T-helper 1 cell treated with Interleukin-12 subunit alpha and Interleukin-12 subunit beta and Interleukin-4 antibody, amounts not matched to agents 30 μg/mL and 1 μg/mL, for 36 hours (primary cell): ENCODE results near the gene ARMH3.

Source experiments
- H3K27ac Mint-ChIP-seq: one replicate; pipeline ENCODE4 v1.8.0; 2021; ENCODE audit warnings: mild to moderate bottlenecking, mixed read lengths
- H3K27me3 Mint-ChIP-seq: one replicate; pipeline ENCODE4 v1.8.0; 2021; ENCODE audit warnings: low read depth, mixed read lengths
- H3K36me3 Mint-ChIP-seq: one replicate; pipeline ENCODE4 v1.8.0; 2021; ENCODE audit warnings: low read depth, mixed read lengths
- H3K4me1 Mint-ChIP-seq: one replicate; pipeline ENCODE4 v1.8.0; 2021; ENCODE audit warnings: low read depth, mixed read lengths
- H3K4me3 Mint-ChIP-seq: one replicate; pipeline ENCODE4 v1.8.0; 2021; ENCODE audit warnings: mild to moderate bottlenecking, moderate library complexity, mixed read lengths
- H3K9me3 Mint-ChIP-seq: one replicate; pipeline ENCODE4 v1.8.0; 2021; ENCODE audit warnings: mixed read lengths

Gene ARMH3

GRCh38 chr10:101956898-101957297 is 99.1 kb downstream of the ARMH3 start:
- H3K9me3 Mint-ChIP-seq, result no peaks in the 10 kb centered on the region
- H3K27me3 Mint-ChIP-seq, result no peaks in the 10 kb centered on the region
- H3K4me3 Mint-ChIP-seq, result no peak overlapping the region
- peaks cover 38% of the 10 kb centered on the region for H3K36me3 Mint-ChIP-seq
- H3K4me1 Mint-ChIP-seq, result peaks cover 3% of the 10 kb centered on the region
- no peak overlapping the region for H3K27ac Mint-ChIP-seq

GRCh38 chr10:101956117-101956516 is 99.9 kb downstream of the ARMH3 start:
- Mint-ChIP-seq H3K27ac (no peak overlapping the region), H3K9me3 (no peaks in the 10 kb centered on the region), H3K36me3 (peaks cover 37% of the 10 kb centered on the region), H3K4me3 (no peak overlapping the region), H3K27me3 (no peaks in the 10 kb centered on the region), H3K4me1 (peaks cover 3% of the 10 kb centered on the region)

GRCh38 chr10:101952191-101952590 is 103.8 kb downstream of the ARMH3 start:
- H3K4me3 Mint-ChIP-seq, result no peak overlapping the region
- peaks cover 49% of the 10 kb centered on the region for H3K36me3 Mint-ChIP-seq
- no peak overlapping the region for H3K27ac Mint-ChIP-seq
- H3K27me3 Mint-ChIP-seq, result no peaks in the 10 kb centered on the region
- H3K9me3 Mint-ChIP-seq, result peaks cover 4% of the 10 kb centered on the region
- H3K4me1 Mint-ChIP-seq, result peaks cover 3% of the 10 kb centered on the region

GRCh38 chr10:101950213-101950612 is 105.8 kb downstream of the ARMH3 start:
- Mint-ChIP-seq H3K27ac (no peak overlapping the region), H3K36me3 (peaks cover 41% of the 10 kb centered on the region), H3K4me1 (peaks cover 3% of the 10 kb centered on the region), H3K27me3 (no peaks in the 10 kb centered on the region), H3K9me3 (peaks cover 4% of the 10 kb centered on the region), H3K4me3 (no peak overlapping the region)

GRCh38 chr10:101941871-101942270 is 114.1 kb downstream of the ARMH3 start:
- Mint-ChIP-seq H3K27ac (no peak overlapping the region), H3K36me3 (peaks cover 23% of the 10 kb centered on the region), H3K4me1 (peaks cover 2% of the 10 kb centered on the region), H3K4me3 (no peak overlapping the region), H3K9me3 (no peaks in the 10 kb centered on the region), H3K27me3 (no peaks in the 10 kb centered on the region)

GRCh38 chr10:101940916-101941315 is 115.1 kb downstream of the ARMH3 start:
- Mint-ChIP-seq H3K4me3 (no peak overlapping the region), H3K9me3 (no peaks in the 10 kb centered on the region), H3K36me3 (peaks cover 21% of the 10 kb centered on the region), H3K4me1 (peaks cover 2% of the 10 kb centered on the region), H3K27me3 (no peaks in the 10 kb centered on the region), H3K27ac (no peak overlapping the region)

- Mint-ChIP-seq H3K9me3 (no peaks in the 10 kb centered on the region), H3K4me1 (peaks cover 2% of the 10 kb centered on the region), H3K36me3 (peaks cover 21% of the 10 kb centered on the region), H3K27me3 (no peaks in the 10 kb centered on the region), H3K27ac (no peak overlapping the region), H3K4me3 (no peak overlapping the region)
Measured at GRCh38 chr10:101939729-101940128, 116.2 kb downstream of the ARMH3 start.

- Mint-ChIP-seq H3K4me3 (no peak overlapping the region), H3K9me3 (no peaks in the 10 kb centered on the region), H3K27ac (no peak overlapping the region), H3K27me3 (no peaks in the 10 kb centered on the region), H3K36me3 (peaks cover 21% of the 10 kb centered on the region), H3K4me1 (peaks cover 2% of the 10 kb centered on the region)
Measured at GRCh38 chr10:101939008-101939648, 116.8 kb downstream of the ARMH3 start.

GRCh38 chr10:101938305-101939007 is 117.5 kb downstream of the ARMH3 start:
- no peak overlapping the region for H3K27ac Mint-ChIP-seq
- no peaks in the 10 kb centered on the region for H3K27me3 Mint-ChIP-seq
- no peak overlapping the region for H3K4me3 Mint-ChIP-seq
- H3K36me3 Mint-ChIP-seq, result peaks cover 22% of the 10 kb centered on the region
- H3K4me1 Mint-ChIP-seq, result peaks cover 2% of the 10 kb centered on the region
- no peaks in the 10 kb centered on the region for H3K9me3 Mint-ChIP-seq

GRCh38 chr10:101935431-101935830 is 120.5 kb downstream of the ARMH3 start:
- H3K27ac Mint-ChIP-seq, result no peak overlapping the region
- H3K36me3 Mint-ChIP-seq, result peaks cover 12% of the 10 kb centered on the region
- H3K9me3 Mint-ChIP-seq, result no peaks in the 10 kb centered on the region
- H3K4me3 Mint-ChIP-seq, result no peak overlapping the region
- H3K27me3 Mint-ChIP-seq, result no peaks in the 10 kb centered on the region
- peaks cover 9% of the 10 kb centered on the region for H3K4me1 Mint-ChIP-seq

GRCh38 chr10:101934686-101935305 is 121.2 kb downstream of the ARMH3 start:
- Mint-ChIP-seq H3K4me1 (peaks cover 9% of the 10 kb centered on the region), H3K27ac (no peak overlapping the region), H3K36me3 (peaks cover 12% of the 10 kb centered on the region), H3K4me3 (no peak overlapping the region), H3K27me3 (no peaks in the 10 kb centered on the region), H3K9me3 (no peaks in the 10 kb centered on the region)

GRCh38 chr10:101933976-101934375 is 122.0 kb downstream of the ARMH3 start:
- Mint-ChIP-seq H3K27ac (no peak overlapping the region), H3K4me1 (peaks cover 9% of the 10 kb centered on the region), H3K27me3 (no peaks in the 10 kb centered on the region), H3K4me3 (no peak overlapping the region), H3K36me3 (peaks cover 10% of the 10 kb centered on the region), H3K9me3 (no peaks in the 10 kb centered on the region)

GRCh38 chr10:101932183-101932582 is 123.8 kb downstream of the ARMH3 start:
- H3K27ac Mint-ChIP-seq, result no peak overlapping the region
- peaks cover 7% of the 10 kb centered on the region for H3K36me3 Mint-ChIP-seq
- no peaks in the 10 kb centered on the region for H3K9me3 Mint-ChIP-seq
- H3K4me1 Mint-ChIP-seq, result peaks cover 9% of the 10 kb centered on the region
- no peaks in the 10 kb centered on the region for H3K27me3 Mint-ChIP-seq
- no peak overlapping the region for H3K4me3 Mint-ChIP-seq

- Mint-ChIP-seq H3K4me1 (peaks cover 12% of the 10 kb centered on the region), H3K9me3 (no peaks in the 10 kb centered on the region), H3K36me3 (peaks cover 9% of the 10 kb centered on the region), H3K27me3 (no peaks in the 10 kb centered on the region), H3K27ac (no peak overlapping the region), H3K4me3 (no peak overlapping the region)
Measured at GRCh38 chr10:101925027-101925426, 130.9 kb downstream of the ARMH3 start.

- Mint-ChIP-seq H3K27ac (no peak overlapping the region), H3K4me1 (peaks cover 12% of the 10 kb centered on the region), H3K4me3 (no peak overlapping the region), H3K36me3 (peaks cover 10% of the 10 kb centered on the region), H3K27me3 (no peaks in the 10 kb centered on the region), H3K9me3 (no peaks in the 10 kb centered on the region)
Measured at GRCh38 chr10:101923256-101923655, 132.7 kb downstream of the ARMH3 start.
